Stimulated activated naive CD4-positive, alpha-beta T cell (primary cell): ENCODE data around the gene MFGE8.

Source experiments
- DNase-seq, 6 experiments: peaks; one replicate each; lab custom pipeline; 2025; lab: John Stamatoyannopoulos, UW

The MFGE8 gene

GRCh38 chr15:88900309-88900981 is 12.7 kb downstream of the MFGE8 start:
- DNase-seq = no peak

- DNase-seq = no peak
Measured at GRCh38 chr15:88899251-88899650, 13.9 kb downstream of the MFGE8 start.

GRCh38 chr15:88898736-88899135 is 14.4 kb downstream of the MFGE8 start:
- no peak for DNase-seq

- peak in 5 of 6 experiments; percentile 67 to 78 (median 77) for DNase-seq
Measured at GRCh38 chr15:88897456-88898194, 15.6 kb downstream of the MFGE8 start.

- peak in 1 of 6 experiments; percentile 76 for DNase-seq
Measured at GRCh38 chr15:88897142-88897455, 16.1 kb downstream of the MFGE8 start.

- peak in 2 of 6 experiments; percentile 33 to 58 for DNase-seq
Measured at GRCh38 chr15:88896333-88897033, 16.7 kb downstream of the MFGE8 start.

GRCh38 chr15:88894819-88895767 is 18.1 kb downstream of the MFGE8 start, which contains the start of gene HAPLN3:
HAPLN3 (minus strand) TSS chr15:88895544; CDS start chr15:88887298, 8,246 bp downstream.
- peak; percentile 15 to 48 (median 30) for DNase-seq

- DNase-seq = peak; percentile 67 to 87 (median 81)
Measured at GRCh38 chr15:88894348-88894818, 18.8 kb downstream of the MFGE8 start.

GRCh38 chr15:88891540-88892254 is 21.5 kb downstream of the MFGE8 start:
- DNase-seq = no peak

GRCh38 chr15:88890495-88890894 is 22.7 kb downstream of the MFGE8 start:
- no peak for DNase-seq

GRCh38 chr15:88888719-88889118 is 24.5 kb downstream of the MFGE8 start:
- no peak for DNase-seq

GRCh38 chr15:88887068-88887580 is 26.1 kb downstream of the MFGE8 start:
- no peak for DNase-seq

GRCh38 chr15:88882785-88883184 is 30.4 kb downstream of the MFGE8 start:
- DNase-seq = no peak

GRCh38 chr15:88881775-88882174 is 31.4 kb downstream of the MFGE8 start:
- DNase-seq = no peak

GRCh38 chr15:88880944-88881740 is 32.0 kb downstream of the MFGE8 start:
- no peak for DNase-seq

- peak in 5 of 6 experiments; percentile 4 to 25 (median 14) for DNase-seq
Measured at GRCh38 chr15:88878720-88879184, 34.4 kb downstream of the MFGE8 start.

- DNase-seq = no peak
Measured at GRCh38 chr15:88877906-88878305, 35.3 kb downstream of the MFGE8 start.

GRCh38 chr15:88877415-88877814 is 35.8 kb downstream of the MFGE8 start:
- DNase-seq = no peak

GRCh38 chr15:88876573-88876972 is 36.6 kb downstream of the MFGE8 start:
- DNase-seq = no peak

GRCh38 chr15:88874684-88875083 is 38.5 kb downstream of the MFGE8 start:
- no peak for DNase-seq
